ENCODE results near the gene HTT.

- TF ChIP-seq CTCF (IDR thresholded peaks at IDR 0.05) (no peak), USF2 (IDR thresholded peaks at IDR 0.05) (no peak), ATOH8 (CRISPR knock-in tag; IDR thresholded peaks at IDR 0.05; ENCODE audit: low read depth) (no peak), JUN (IDR thresholded peaks at IDR 0.05) (no peak), POLR2A (IDR thresholded peaks at IDR 0.05; ENCODE audit: low read length) (no peak), MYC (IDR thresholded peaks at IDR 0.05; ENCODE audit: borderline replicate concordance, low read length) (no peak), BCL3 (IDR thresholded peaks at IDR 0.05) (no peak), BHLHE40 (IDR thresholded peaks at IDR 0.05; ENCODE audit: low read depth, low read length) (no peak), PBX3 (IDR thresholded peaks at IDR 0.05) (no peak), ZNF302 (CRISPR knock-in tag; IDR thresholded peaks at IDR 0.05) (no peak), REST (IDR thresholded peaks at IDR 0.05) (no peak), RFX5 (IDR thresholded peaks at IDR 0.05) (no peak), ELK1 (IDR thresholded peaks at IDR 0.05; ENCODE audit: low read depth, low read length) (no peak)
Measured at GRCh38 chr4:3198906-3199305, 124.4 kb downstream of the HTT start.
